HFF-Myc (cell line): Measurements from ENCODE around the gene PDHX.

Experiments used
- DNase-seq: peaks from one replicate; pipeline ENCODE4 v3.0.0-alpha.2; 2011; ENCODE audit warnings: low read depth; ENCODE audit errors: extremely low read depth
- H3K4me3 ChIP-seq: replicated peaks from 2 replicates; pipeline ENCODE4 v1.5.1; 2011; ENCODE audit warnings: low read depth, mild to moderate bottlenecking, control low read depth, low read length
- TF ChIP-seq, protein P1 (sequence below): IDR thresholded peaks from 2 replicates; pipeline ENCODE4 v1.5.1; 2012; ENCODE audit warnings: mild to moderate bottlenecking, low read depth, low read length, control low read depth; ENCODE audit errors: missing control alignments

PDHX gene

DNA sequence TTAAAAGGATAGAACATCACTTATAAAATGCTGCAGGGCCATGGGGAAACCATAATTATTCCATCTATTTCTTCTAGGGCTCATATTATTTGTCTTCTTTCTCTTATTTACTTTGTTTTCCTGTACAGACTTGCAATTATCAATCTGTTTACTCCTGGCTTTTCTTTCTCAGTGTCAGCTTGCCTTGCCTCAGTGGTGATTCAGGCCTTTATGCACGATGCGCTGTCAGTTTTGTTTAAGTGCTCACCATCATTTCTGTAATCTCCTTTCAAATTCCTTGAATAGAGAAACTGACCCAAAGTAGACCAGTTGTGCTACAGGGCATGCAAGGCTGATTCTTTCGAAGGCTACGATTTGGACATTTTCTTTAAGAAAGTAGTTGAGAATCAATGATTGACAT, 4.7 kb downstream of the PDHX start:
- DNase-seq = no peak
- no peak overlapping the region for H3K4me3 ChIP-seq
- TF ChIP-seq, protein P1, sequence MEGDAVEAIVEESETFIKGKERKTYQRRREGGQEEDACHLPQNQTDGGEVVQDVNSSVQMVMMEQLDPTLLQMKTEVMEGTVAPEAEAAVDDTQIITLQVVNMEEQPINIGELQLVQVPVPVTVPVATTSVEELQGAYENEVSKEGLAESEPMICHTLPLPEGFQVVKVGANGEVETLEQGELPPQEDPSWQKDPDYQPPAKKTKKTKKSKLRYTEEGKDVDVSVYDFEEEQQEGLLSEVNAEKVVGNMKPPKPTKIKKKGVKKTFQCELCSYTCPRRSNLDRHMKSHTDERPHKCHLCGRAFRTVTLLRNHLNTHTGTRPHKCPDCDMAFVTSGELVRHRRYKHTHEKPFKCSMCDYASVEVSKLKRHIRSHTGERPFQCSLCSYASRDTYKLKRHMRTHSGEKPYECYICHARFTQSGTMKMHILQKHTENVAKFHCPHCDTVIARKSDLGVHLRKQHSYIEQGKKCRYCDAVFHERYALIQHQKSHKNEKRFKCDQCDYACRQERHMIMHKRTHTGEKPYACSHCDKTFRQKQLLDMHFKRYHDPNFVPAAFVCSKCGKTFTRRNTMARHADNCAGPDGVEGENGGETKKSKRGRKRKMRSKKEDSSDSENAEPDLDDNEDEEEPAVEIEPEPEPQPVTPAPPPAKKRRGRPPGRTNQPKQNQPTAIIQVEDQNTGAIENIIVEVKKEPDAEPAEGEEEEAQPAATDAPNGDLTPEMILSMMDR = no peak

DNA sequence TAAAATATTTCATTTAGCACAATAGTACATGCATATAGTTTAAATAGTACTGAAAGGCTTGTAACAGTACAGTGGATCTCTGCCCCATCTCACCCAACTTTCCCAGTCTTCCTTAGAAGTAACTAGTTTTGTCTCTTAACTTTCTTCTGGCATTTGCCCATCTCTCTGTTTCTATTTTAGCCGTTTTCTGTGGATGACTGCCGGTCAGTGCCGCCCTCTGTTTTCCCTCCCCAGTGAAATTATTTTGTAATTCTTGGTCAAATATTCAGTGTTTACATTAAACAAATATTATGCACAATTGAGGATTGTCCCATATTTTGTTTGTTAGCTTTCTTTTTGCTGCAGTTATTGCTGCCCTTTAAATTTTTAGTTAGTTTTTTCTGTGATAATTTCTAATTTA, 8.3 kb downstream of the PDHX start:
- no peak for DNase-seq
- TF ChIP-seq, protein P1 = no peak
- H3K4me3 ChIP-seq = no peak overlapping the region

DNA sequence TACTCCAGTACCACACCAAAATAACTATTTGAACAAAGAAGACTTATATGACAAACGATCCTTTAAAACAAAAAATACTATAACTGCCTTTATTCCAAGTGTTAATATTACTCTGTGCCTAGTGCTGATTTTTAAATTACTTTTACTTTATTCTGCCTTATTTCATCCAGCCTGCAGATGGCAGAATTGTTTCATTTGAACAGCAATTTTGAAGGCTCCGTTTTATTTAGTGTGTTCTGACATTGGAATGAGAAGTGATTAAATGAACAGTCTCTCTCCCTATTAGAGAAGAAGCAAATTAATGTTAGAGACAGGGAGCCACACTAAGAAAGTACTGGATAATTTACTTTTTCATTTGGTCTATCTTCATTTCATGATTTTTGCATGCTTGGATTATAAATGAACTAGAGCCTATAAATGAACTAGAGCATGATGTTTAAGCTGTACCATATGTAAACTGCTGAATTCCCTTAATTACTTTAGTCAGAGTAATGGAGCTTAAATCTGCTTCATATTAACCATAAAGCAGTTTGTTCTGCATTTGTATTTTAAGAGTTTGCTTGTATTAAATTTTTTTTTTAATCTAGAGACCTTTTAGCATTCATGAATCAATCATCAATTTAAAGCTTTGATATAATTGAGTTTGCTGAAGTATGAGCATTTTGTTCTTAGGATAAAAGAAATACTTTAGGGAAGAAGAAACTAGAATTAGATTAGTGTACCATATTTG, 9.8 kb downstream of the PDHX start:
- TF ChIP-seq, protein P1 = peak; percentile 49
- no peak overlapping the region for H3K4me3 ChIP-seq
- peak; percentile 37 for DNase-seq

DNA sequence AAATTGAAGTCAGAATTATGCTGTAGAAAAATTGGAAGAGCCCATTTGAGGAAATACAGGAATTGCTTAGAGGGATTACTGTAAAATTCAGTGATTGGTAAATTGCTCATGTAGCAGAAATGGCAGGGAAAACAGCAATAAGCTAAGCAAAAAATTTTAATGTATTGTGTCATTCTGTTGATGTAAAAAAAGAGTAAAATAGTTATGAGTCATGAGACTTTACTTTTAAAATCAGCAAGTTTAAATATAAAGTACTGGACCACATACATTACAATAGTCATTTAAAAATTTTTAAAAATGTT, 10.4 kb downstream of the PDHX start:
- no peak for DNase-seq
- no peak overlapping the region for H3K4me3 ChIP-seq
- TF ChIP-seq, protein P1 = no peak

DNA sequence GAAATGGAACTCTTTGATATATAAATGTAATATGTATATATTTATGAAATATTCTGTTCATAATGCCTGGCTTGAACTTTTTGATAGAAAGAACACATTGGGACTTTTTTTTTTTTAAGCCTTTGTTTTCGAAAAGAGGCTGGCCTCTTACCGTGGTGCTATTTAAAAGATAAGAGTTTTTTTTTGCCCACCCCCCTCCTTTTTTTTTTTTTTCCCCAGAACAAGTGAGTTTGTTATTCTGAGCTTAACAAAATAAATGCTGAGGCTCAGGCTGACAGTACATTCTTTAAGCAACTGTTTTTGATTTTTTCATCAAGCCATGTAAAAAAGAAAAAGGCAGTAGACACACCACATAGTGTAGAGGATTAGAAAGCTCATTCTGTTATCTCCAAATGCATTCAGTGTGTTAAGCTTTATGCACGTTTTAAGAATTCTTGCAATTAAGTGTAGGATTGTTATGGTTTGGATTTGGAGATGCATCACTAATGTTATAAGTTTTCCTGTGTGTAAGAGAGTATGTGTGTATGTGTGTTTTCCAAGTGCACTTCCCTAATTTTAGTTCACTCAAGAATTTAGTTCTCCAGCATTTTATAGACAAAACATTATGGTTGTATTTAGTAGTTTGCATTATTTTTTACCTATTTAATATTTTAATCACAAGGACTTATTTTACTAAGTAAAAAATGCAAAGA, 12.0 kb downstream of the PDHX start:
- no peak overlapping the region for H3K4me3 ChIP-seq
- DNase-seq = no peak
- TF ChIP-seq, protein P1 = no peak

DNA sequence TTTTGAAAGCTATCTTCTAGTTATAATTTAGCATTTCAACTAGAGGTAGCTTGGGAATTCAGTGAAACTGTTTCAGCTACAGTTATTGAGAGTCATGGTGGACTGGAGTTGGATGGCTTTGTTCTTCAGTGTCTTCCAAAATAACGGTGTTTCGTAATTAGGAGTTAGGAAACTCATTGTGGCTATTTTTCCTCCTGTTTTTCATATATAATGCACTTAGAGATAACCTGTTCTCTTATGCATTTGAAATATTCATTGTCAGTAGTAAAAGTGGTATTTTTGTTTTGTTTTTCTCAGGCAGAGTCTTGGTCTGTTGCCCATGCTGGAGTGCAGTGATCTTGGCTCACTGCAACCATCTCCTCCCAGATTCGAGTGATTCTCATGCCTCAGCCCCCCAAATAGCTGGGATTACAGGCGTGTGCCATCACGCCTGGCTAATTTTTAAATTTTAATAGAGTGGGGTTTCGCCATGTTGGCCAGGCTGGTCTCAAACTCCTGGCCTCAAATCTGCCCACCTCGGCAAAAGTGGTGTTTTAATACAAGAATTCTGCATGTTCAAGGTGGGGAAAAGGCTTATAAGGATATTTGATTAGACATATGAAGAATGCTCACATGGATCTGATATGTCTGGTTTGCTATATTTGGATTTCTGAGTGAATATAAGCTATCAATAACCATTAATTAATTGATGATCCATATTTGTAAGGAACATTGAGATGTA, 12.7 kb downstream of the PDHX start:
- DNase-seq = no peak
- TF ChIP-seq, protein P1 = no peak
- H3K4me3 ChIP-seq = no peak overlapping the region
